Measurements from ENCODE around the gene TM9SF2.

TM9SF2 gene

GRCh38 chr13:99496184-99497142, 4.8 kb upstream of the TM9SF2 start:
- peak; percentile 50 for FAIRE-seq

- peak; percentile 79 for FAIRE-seq
Observed at GRCh38 chr13:99498171-99499161, 2.8 kb upstream of the TM9SF2 start.

- FAIRE-seq = no peak
Observed at GRCh38 chr13:99500839-99501183, 461 bp upstream of the TM9SF2 start.

GRCh38 chr13:99501848-99502301, 603 bp downstream of the TM9SF2 start:
- no peak for FAIRE-seq

- peak; percentile 15 for FAIRE-seq
Observed at GRCh38 chr13:99505814-99506269, 4.6 kb downstream of the TM9SF2 start.

GRCh38 chr13:99506634-99507033, 5.4 kb downstream of the TM9SF2 start:
- FAIRE-seq = no peak

- no peak for FAIRE-seq
Observed at GRCh38 chr13:99507054-99507453, 5.8 kb downstream of the TM9SF2 start.

- no peak for FAIRE-seq
Observed at GRCh38 chr13:99507551-99507950, 6.3 kb downstream of the TM9SF2 start.

- FAIRE-seq = no peak
Observed at GRCh38 chr13:99507986-99508385, 6.7 kb downstream of the TM9SF2 start.

- FAIRE-seq = no peak
Observed at GRCh38 chr13:99509479-99509878, 8.2 kb downstream of the TM9SF2 start.

GRCh38 chr13:99514801-99515200, 13.5 kb downstream of the TM9SF2 start:
- FAIRE-seq = no peak

- no peak for FAIRE-seq
Observed at GRCh38 chr13:99516153-99516929, 15.1 kb downstream of the TM9SF2 start.

- no peak for FAIRE-seq
Observed at GRCh38 chr13:99517577-99517976, 16.3 kb downstream of the TM9SF2 start.

GRCh38 chr13:99517984-99518383, 16.7 kb downstream of the TM9SF2 start:
- no peak for FAIRE-seq

GRCh38 chr13:99522298-99522697, 21.0 kb downstream of the TM9SF2 start:
- FAIRE-seq = no peak

GRCh38 chr13:99523838-99524237, 22.6 kb downstream of the TM9SF2 start:
- FAIRE-seq = no peak

GRCh38 chr13:99525967-99526366, 24.7 kb downstream of the TM9SF2 start:
- FAIRE-seq = no peak

- no peak for FAIRE-seq
Observed at GRCh38 chr13:99526549-99526948, 25.3 kb downstream of the TM9SF2 start.

GRCh38 chr13:99527301-99527700, 26.0 kb downstream of the TM9SF2 start:
- no peak for FAIRE-seq

- peak; percentile 37 for FAIRE-seq
Observed at GRCh38 chr13:99528547-99528946, 27.3 kb downstream of the TM9SF2 start.

- FAIRE-seq = peak; percentile 13
Observed at GRCh38 chr13:99536023-99536422, 34.8 kb downstream of the TM9SF2 start.

- FAIRE-seq = no peak
Observed at GRCh38 chr13:99540530-99540929, 39.3 kb downstream of the TM9SF2 start.

Data from TTC549 (cell line).